Kidney (tissue), 14 donors: Measurements from ENCODE around the gene GK2. TPM values are rescaled to one million over a fixed set of nuclear protein-coding genes. Genes with fewer than 3 reads are reported as not detected.

Source experiments
- DNase-seq, 5 donors: peaks; one replicate each; pipeline ENCODE4 v3.0.0-alpha.2; 2013 to 2020
- FAIRE-seq: peaks from 2 replicates; lab custom pipeline; 2012; peaks lifted over from hg19 to GRCh38; lab: Jason Lieb, UNC
- H3K27ac ChIP-seq, 2 donors: one replicate each; pipeline ENCODE4 v1.7.0; 2013; ENCODE audit warnings: low read depth in 2 of 2, low read length in 2 of 2, inconsistent platforms in 1 of 2
- H3K27me3 ChIP-seq: one replicate; pipeline ENCODE4 v1.7.1; 2013; ENCODE audit warnings: low read length, inconsistent platforms; ENCODE audit not compliant: control insufficient read depth, insufficient read depth
- H3K36me3 ChIP-seq, 3 donors: one replicate each; pipeline versions ENCODE4 v1.7.0 to v1.7.1; 2013; ENCODE audit warnings: low read length in 3 of 3, control low read depth in 1 of 3, inconsistent platforms in 1 of 3; ENCODE audit not compliant: insufficient read depth in 3 of 3, control insufficient read depth in 2 of 3
- H3K4me1 ChIP-seq, 3 donors: one replicate each; pipeline versions ENCODE4 v1.7.0 to v1.7.1; 2013; ENCODE audit warnings: low read length in 3 of 3, inconsistent platforms in 1 of 3, low read depth in 1 of 3; ENCODE audit not compliant: control insufficient read depth in 2 of 3, insufficient read depth in 2 of 3
- H3K4me3 ChIP-seq, 3 donors: one replicate each; pipeline versions ENCODE4 v1.7.0 to v1.8.1; 2013; ENCODE audit warnings: low read length in 3 of 3, control low read depth in 1 of 3, inconsistent platforms in 1 of 3
- H3K9ac ChIP-seq, 3 donors: one replicate each; pipeline versions ENCODE4 v1.7.0 to v1.7.1; 2013; ENCODE audit warnings: low read length in 3 of 3, control low read depth in 1 of 3, inconsistent platforms in 1 of 3
- H3K9me3 ChIP-seq, 3 donors: one replicate each; pipeline versions ENCODE4 v1.7.0 to v1.7.1; 2013; ENCODE audit warnings: low read length in 3 of 3, control low read depth in 1 of 3, inconsistent platforms in 1 of 3; ENCODE audit not compliant: control insufficient read depth in 2 of 3, insufficient read depth in 1 of 3
- intact Hi-C: fragments of 100-400 bp; cut with DNase I; formaldehyde crosslinking; loops from one replicate; pipeline ENCODE4 v1.11.1; 2022
- polyA plus RNA-seq: library from polyadenylated mRNA; stranded (reverse); fragments of 350-450 nt; fragmentation: Illumina TruSeq; extraction: RNeasy Lipid Tissue Mini Kit (QIAGEN cat#74804); gene quantifications from one replicate; pipeline ENCODE4 v1.2.3, GENCODE V29; 2014; ENCODE audit warnings: low read depth, low replicate concordance; ENCODE audit not compliant: insufficient read depth
- total RNA-seq: library from RNA; stranded (reverse); fragmentation: NEBNext Ultra II Directional; extraction: Animal tissue kit (Norgen Biotek cat#: 25700); gene quantifications from one replicate; pipeline ENCODE4 v1.2.1, GENCODE V29; 2021
- TF ChIP-seq, protein P1 (sequence below): IDR thresholded peaks from 3 replicates; pipeline ENCODE4 v1.5.1; 2012; ENCODE audit warnings: mild to moderate bottlenecking, moderate library complexity, borderline replicate concordance; ENCODE audit not compliant: insufficient read depth; ENCODE audit errors: extremely low read depth
- donor health status: control.
- donor health status: control.
- donor health status: control.
- donor health status: control.
- donor health status: control.
- donor health status: DM: yes; HTN: yes; CAD: no.
- donor health status: Normal renal cell carcinoma (clear cell type).

Gene GK2
- total and polyA plus RNA-seq, 2 donors from 2014 or later = not detected

GRCh38 chr4:79370026-79370425 lies 38.0 kb downstream of the GK2 start:
- no peaks in the 10 kb centered on the region for H3K9me3 ChIP-seq
- TF ChIP-seq, protein P1, sequence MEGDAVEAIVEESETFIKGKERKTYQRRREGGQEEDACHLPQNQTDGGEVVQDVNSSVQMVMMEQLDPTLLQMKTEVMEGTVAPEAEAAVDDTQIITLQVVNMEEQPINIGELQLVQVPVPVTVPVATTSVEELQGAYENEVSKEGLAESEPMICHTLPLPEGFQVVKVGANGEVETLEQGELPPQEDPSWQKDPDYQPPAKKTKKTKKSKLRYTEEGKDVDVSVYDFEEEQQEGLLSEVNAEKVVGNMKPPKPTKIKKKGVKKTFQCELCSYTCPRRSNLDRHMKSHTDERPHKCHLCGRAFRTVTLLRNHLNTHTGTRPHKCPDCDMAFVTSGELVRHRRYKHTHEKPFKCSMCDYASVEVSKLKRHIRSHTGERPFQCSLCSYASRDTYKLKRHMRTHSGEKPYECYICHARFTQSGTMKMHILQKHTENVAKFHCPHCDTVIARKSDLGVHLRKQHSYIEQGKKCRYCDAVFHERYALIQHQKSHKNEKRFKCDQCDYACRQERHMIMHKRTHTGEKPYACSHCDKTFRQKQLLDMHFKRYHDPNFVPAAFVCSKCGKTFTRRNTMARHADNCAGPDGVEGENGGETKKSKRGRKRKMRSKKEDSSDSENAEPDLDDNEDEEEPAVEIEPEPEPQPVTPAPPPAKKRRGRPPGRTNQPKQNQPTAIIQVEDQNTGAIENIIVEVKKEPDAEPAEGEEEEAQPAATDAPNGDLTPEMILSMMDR = no peak
- intact Hi-C loops = no loop called here
- no peak overlapping the region for H3K27ac ChIP-seq
- FAIRE-seq (no peak), DNase-seq (no peak)
- no peaks in the 10 kb centered on the region for H3K27me3 ChIP-seq
- no peak overlapping the region for H3K4me3 ChIP-seq
- no peaks in the 10 kb centered on the region for H3K4me1 ChIP-seq
- no peaks in the 10 kb centered on the region for H3K36me3 ChIP-seq
- no peak overlapping the region for H3K9ac ChIP-seq

- intact Hi-C loops = no loop called here
- Histone ChIP-seq H3K27me3 (no peaks in the 10 kb centered on the region), H3K9me3 (no peaks in the 10 kb centered on the region), H3K9ac (no peak overlapping the region), H3K4me1 (no peaks in the 10 kb centered on the region), H3K4me3 (no peak overlapping the region), H3K27ac (no peak overlapping the region), H3K36me3 (no peaks in the 10 kb centered on the region)
- TF ChIP-seq, protein P1 = no peak
- no peak for FAIRE-seq
- DNase-seq = no peak
Observed at GRCh38 chr4:79367096-79367495, 40.9 kb downstream of the GK2 start.

DNA sequence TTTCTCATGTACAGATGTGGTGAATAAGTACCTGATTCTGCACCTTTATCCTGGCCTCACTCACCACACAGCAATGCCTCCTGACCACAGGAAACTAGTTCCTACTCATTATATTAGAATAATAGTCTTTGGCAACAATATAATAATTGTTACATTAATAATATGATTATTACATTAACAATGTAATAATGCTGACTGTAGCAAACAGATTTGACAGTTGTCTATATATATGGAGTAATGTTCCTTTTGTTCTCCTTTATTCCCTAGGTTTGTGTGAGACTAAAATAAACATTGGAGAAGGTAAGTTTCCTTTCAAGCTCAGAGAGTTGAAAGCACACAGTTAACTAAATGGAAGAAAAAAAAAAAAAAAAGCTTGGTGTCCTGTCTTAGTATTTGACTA lies 41.6 kb downstream of the GK2 start:
- H3K36me3 ChIP-seq = no peaks in the 10 kb centered on the region
- H3K27me3 ChIP-seq = no peaks in the 10 kb centered on the region
- no peaks in the 10 kb centered on the region for H3K4me1 ChIP-seq
- TF ChIP-seq, protein P1 = no peak
- H3K4me3 ChIP-seq = no peak overlapping the region
- no peak for DNase-seq
- H3K9me3 ChIP-seq = no peaks in the 10 kb centered on the region
- FAIRE-seq = no peak
- no peak overlapping the region for H3K27ac ChIP-seq
- intact Hi-C loops = no loop called here
- H3K9ac ChIP-seq = no peak overlapping the region

DNA sequence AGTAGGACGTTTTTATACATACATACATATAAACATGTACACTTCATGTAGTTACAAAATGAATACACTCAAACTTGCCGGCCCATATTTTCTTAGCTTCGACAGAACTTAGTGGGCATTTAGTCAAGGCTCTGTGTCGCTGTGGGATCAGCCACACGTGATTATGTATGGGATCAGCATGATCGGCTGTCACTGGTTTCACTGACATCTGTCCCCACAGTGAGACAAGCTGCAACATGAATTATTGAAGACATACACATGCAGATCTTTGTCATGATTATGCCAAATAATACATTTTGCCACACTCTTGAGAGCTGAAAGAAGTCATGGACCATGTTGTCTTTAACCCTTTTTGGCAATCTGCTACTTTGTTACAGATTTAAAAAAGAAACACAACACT lies 44.0 kb downstream of the GK2 start:
- intact Hi-C loops = no loop called here
- no peaks in the 10 kb centered on the region for H3K27me3 ChIP-seq
- H3K4me3 ChIP-seq = no peak overlapping the region
- no peak overlapping the region for H3K27ac ChIP-seq
- DNase-seq (no peak), FAIRE-seq (no peak)
- H3K4me1 ChIP-seq = no peaks in the 10 kb centered on the region
- H3K9ac ChIP-seq = no peak overlapping the region
- H3K9me3 ChIP-seq = no peaks in the 10 kb centered on the region
- no peaks in the 10 kb centered on the region for H3K36me3 ChIP-seq
- TF ChIP-seq, protein P1 = no peak
